Measurements from ENCODE around the gene PADI6. TPM values are rescaled to one million over a fixed set of nuclear protein-coding genes. Genes with fewer than 3 reads are reported as not detected.

Gene PADI6
- total and polyA plus RNA-seq, 2 donors (not counting 1 experiment from before 2014, with no cell fraction given) = 0.04 TPM; not detected in 1

DNA sequence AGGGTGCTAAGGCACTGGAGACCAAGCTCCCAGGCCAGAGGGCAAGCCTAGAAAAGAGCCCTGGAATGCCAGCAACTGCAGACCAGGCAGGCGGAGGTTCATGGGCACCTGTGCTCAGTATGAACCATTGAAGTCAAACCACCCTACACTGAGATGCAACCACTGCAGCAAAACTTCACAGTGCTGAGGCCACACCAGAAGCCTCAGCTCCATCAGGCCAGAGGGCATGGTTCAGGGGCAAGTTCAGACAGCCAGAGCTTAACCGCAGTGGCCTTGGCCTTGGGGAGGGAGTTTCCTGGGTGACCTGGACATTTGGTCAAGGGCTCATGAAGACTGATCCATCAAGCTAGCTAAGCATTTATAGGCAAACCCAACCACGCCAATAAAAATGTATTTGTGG, 60.4 kb downstream of the PADI6 start:
- peak overlapping the region; percentile 27 for H3K9ac ChIP-seq (ENCODE audit: low read length)
- peaks cover 99% of the 10 kb centered on the region for H4K20me1 ChIP-seq (ENCODE audit: control insufficient read depth, insufficient read depth, low read length, poor library complexity, severe bottlenecking)
- no peak for DNase-seq
- peaks cover 0 to 48% of the 10 kb centered on the region in 2 experiments for H3K36me3 ChIP-seq (replicated peaks in 1 of 2; ENCODE audit: control extremely low read depth in 1 of 2, control insufficient read depth in 1 of 2, extremely low read depth in 1 of 2, insufficient read depth in 2 of 2, low read length in 1 of 2)
- no peak for ATAC-seq (ENCODE audit: low read depth)
- WGBS (ENCODE audit: insufficient coverage) = 96% methylated on average over 3 of the region's 3 CpGs
- H3K27ac ChIP-seq (ENCODE audit: low read length in 2 of 2) = peak overlapping the region; percentile 47 to 65
- TF ChIP-seq, protein P1, sequence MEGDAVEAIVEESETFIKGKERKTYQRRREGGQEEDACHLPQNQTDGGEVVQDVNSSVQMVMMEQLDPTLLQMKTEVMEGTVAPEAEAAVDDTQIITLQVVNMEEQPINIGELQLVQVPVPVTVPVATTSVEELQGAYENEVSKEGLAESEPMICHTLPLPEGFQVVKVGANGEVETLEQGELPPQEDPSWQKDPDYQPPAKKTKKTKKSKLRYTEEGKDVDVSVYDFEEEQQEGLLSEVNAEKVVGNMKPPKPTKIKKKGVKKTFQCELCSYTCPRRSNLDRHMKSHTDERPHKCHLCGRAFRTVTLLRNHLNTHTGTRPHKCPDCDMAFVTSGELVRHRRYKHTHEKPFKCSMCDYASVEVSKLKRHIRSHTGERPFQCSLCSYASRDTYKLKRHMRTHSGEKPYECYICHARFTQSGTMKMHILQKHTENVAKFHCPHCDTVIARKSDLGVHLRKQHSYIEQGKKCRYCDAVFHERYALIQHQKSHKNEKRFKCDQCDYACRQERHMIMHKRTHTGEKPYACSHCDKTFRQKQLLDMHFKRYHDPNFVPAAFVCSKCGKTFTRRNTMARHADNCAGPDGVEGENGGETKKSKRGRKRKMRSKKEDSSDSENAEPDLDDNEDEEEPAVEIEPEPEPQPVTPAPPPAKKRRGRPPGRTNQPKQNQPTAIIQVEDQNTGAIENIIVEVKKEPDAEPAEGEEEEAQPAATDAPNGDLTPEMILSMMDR (IDR thresholded peaks at IDR 0.05) = no peak
- no peak for TF ChIP-seq EZH2 (IDR thresholded peaks at IDR 0.05; ENCODE audit: borderline replicate concordance, insufficient read depth, low read depth, low read length, poor library complexity, severe bottlenecking)
- ChIA-PET CTCF (no interaction called here), POLR2A (no interaction called here)
- Mint-ChIP-seq H3K27me3 (no peaks in the 10 kb centered on the region), H3K4me1 (peaks cover 65% of the 10 kb centered on the region), H3K27ac (peak overlapping the region; percentile 84), H3K4me3 (peak overlapping the region; percentile 70), H3K9me3 (ENCODE audit: insufficient read depth) (no peaks in the 10 kb centered on the region)
- intact Hi-C loops (cut with micrococcal nuclease) = loop anchor here (10.0 kb wide), 1 partner anchor 202 kb away; no protein-coding TSS in a partner anchor
- H2AFZ ChIP-seq (ENCODE audit: insufficient read depth, low read depth, low read length, poor library complexity, severe bottlenecking) = no peak overlapping the region
- no peaks in the 10 kb centered on the region for H3K9me3 ChIP-seq (ENCODE audit: control extremely low read depth in 1 of 3, control insufficient read depth in 2 of 3, insufficient read depth in 1 of 3, low read length in 2 of 3)
- peaks cover 96% of the 10 kb centered on the region for H3K79me2 ChIP-seq (ENCODE audit: control insufficient read depth, insufficient read depth, low read length)
- H3K4me2 ChIP-seq (replicated peaks; ENCODE audit: low read depth, low read length, poor library complexity, severe bottlenecking) = peak overlapping the region; percentile 63
- no peaks in the 10 kb centered on the region for H3K27me3 ChIP-seq (replicated peaks in 1 of 4; ENCODE audit: control extremely low read depth in 1 of 4, control insufficient read depth in 3 of 4, insufficient read depth in 4 of 4, low read length in 3 of 4)
- H3K4me1 ChIP-seq (ENCODE audit: control insufficient read depth in 2 of 2, insufficient read depth in 2 of 2, low read length in 2 of 2) = peaks cover 34 to 62% of the 10 kb centered on the region in 2 donors
- no peak overlapping the region for H3K4me3 ChIP-seq (ENCODE audit: control extremely low read depth in 1 of 5, extremely low read depth in 1 of 5, insufficient read depth in 1 of 5, low read depth in 2 of 5, low read length in 4 of 5)

DNA sequence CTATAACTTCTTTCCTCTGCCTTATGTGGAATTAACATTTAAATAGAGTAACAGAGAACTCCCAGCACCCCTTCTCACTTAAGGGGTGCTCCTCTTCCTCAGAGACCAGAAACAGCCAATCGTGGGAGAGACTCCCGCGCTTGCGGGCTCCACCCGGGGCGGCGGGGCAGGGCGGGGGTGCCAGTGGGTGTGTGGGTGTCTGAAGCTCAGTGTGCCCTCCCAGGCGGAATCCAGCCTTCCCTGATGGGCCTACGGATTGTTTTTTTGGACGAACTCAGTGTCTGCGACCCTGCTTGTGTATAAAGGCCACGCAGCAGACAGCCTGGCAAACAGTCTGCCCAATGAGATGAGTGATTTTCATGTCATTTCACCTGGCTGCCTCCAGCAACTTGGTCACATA, 61.3 kb downstream of the PADI6 start:
- Histone ChIP-seq H3K4me1 (ENCODE audit: control insufficient read depth in 2 of 2, insufficient read depth in 2 of 2, low read length in 2 of 2) (peaks cover 34 to 62% of the 10 kb centered on the region in 2 donors), H3K4me2 (replicated peaks; ENCODE audit: low read depth, low read length, poor library complexity, severe bottlenecking) (no peak overlapping the region), H4K20me1 (ENCODE audit: control insufficient read depth, insufficient read depth, low read length, poor library complexity, severe bottlenecking) (peaks cover 90% of the 10 kb centered on the region), H3K4me3 (ENCODE audit: control extremely low read depth in 1 of 5, extremely low read depth in 1 of 5, insufficient read depth in 1 of 5, low read depth in 2 of 5, low read length in 4 of 5) (no peak overlapping the region), H3K9me3 (ENCODE audit: control extremely low read depth in 1 of 3, control insufficient read depth in 2 of 3, insufficient read depth in 1 of 3, low read length in 2 of 3) (no peaks in the 10 kb centered on the region), H3K27me3 (replicated peaks in 1 of 4; ENCODE audit: control extremely low read depth in 1 of 4, control insufficient read depth in 3 of 4, insufficient read depth in 4 of 4, low read length in 3 of 4) (no peaks in the 10 kb centered on the region), H2AFZ (ENCODE audit: insufficient read depth, low read depth, low read length, poor library complexity, severe bottlenecking) (no peak overlapping the region), H3K9ac (ENCODE audit: low read length) (no peak overlapping the region), H3K36me3 (replicated peaks in 1 of 2; ENCODE audit: control extremely low read depth in 1 of 2, control insufficient read depth in 1 of 2, extremely low read depth in 1 of 2, insufficient read depth in 2 of 2, low read length in 1 of 2) (peaks cover 0 to 39% of the 10 kb centered on the region in 2 experiments), H3K27ac (ENCODE audit: low read length in 2 of 2) (no peak overlapping the region), H3K79me2 (ENCODE audit: control insufficient read depth, insufficient read depth, low read length) (peaks cover 89% of the 10 kb centered on the region)
- ATAC-seq (ENCODE audit: low read depth) (no peak), DNase-seq (no peak)
- H3K9me3 Mint-ChIP-seq (ENCODE audit: insufficient read depth) = no peaks in the 10 kb centered on the region
- H3K4me1 Mint-ChIP-seq = peaks cover 65% of the 10 kb centered on the region
- intact Hi-C loops (cut with micrococcal nuclease) = loop anchor here (10.0 kb wide), 1 partner anchor 202 kb away; no protein-coding TSS in a partner anchor
- no peaks in the 10 kb centered on the region for H3K27me3 Mint-ChIP-seq
- no peak overlapping the region for H3K4me3 Mint-ChIP-seq
- ChIA-PET POLR2A (no interaction called here), CTCF (interaction anchor here (0.8 kb wide), 1 partner anchor 11 kb away, joined by 4 read pairs; no protein-coding TSS in a partner anchor)
- TF ChIP-seq, protein P1 (IDR thresholded peaks at IDR 0.05) = no peak
- no peak for TF ChIP-seq EZH2 (IDR thresholded peaks at IDR 0.05; ENCODE audit: borderline replicate concordance, insufficient read depth, low read depth, low read length, poor library complexity, severe bottlenecking)
- H3K27ac Mint-ChIP-seq = no peak overlapping the region
- 90% methylated on average over 10 of the region's 13 CpGs for WGBS (ENCODE audit: insufficient coverage)

Measured in B cell (primary cell).